HG03520 (cell line): ENCODE results near the gene KLHDC7B.
"Not testable (repeated sequence)": the region's sequence is repeated elsewhere in the genome, so short reads cannot be mapped to it uniquely, and the experiment has no call there.

Experiments
- ATAC-seq: cut with Tn5 transposase; IDR thresholded peaks from one replicate; pipeline ENCODE4 v1.9.1; 2021; ENCODE audit warnings: mild to moderate bottlenecking, moderate library complexity; ENCODE audit not compliant: unreplicated experiment

Gene KLHDC7B

DNA sequence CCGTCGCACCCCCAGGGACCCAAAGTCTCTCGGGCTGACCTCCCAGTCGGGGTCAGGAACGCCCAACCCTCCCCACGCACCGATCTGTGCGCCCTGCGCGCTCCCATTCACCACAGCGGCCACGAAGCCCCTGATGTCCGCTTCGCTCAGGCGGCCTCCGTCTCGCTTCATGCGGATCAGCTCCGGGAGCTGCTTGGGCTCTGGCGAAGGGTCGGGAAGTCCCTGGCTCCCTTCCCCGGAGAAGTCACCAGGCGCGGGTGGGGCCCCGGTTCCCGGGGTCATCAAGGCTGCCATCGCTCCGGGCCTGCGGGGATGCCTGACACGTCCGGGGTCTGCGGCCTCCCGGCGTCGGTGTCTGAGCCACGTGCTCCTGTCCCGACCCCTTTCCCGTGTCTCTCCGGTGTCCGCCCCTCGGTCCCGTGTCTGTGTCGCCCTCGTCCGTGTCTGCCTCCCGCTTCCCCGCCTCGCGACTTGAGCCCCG lies 16.2 kb upstream of the KLHDC7B start:
- no peak for ATAC-seq

DNA sequence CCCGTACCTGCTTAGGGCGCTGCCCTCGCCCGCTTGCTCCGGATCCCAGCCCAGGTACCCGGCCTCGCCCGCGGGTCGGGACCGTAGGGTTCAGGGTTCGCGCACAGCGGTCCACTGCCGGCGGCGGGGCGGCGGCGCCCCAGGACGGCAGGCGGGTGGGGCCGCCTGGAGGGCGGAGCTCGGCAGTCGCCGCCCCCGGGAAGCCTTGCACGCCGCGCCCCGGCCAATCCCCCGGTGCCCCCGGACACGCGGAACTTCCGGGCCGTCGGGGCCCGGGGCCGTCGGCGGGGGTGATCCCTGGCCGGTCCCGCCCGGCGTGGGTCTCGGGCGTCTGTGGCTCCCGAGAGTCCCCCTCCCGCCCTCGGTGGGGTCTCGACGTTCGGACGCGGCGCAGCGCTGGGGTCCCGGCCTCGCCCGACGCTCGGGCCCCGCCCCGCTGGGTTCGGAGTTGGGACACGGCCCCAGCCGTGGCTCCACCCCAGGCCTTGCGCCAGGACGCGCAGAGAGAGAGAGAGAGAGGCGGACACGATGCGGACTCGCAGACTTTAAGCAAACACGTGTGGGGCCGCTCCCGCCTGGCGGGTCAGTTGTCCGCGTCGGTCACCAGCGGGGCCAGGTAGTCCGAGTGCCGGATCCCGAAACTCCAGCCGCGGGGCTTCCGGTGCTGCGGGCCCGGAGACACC lies 15.7 kb upstream of the KLHDC7B start, which contains the start of gene TYMP:
Gene TYMP (minus strand): TSS at position 116 of the 683 bp plus-strand sequence. CDS start 303 bp downstream, outside the sequence.
- no peak for ATAC-seq

DNA sequence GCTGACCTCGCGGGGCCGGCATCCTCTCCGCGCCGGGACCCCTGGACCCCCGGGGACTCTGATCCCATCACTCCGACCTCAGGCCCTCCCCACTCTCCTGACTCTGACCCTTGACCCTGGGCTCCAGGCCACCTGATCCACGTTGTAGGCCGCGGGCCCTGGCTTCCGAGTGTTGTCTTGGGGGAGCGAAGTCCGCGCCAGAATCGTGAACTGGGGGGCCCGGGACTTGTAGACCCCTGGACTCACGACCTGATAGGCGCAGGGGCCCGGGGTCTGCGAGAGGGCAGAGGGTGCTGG lies 15.2 kb upstream of the KLHDC7B start:
- ATAC-seq = no peak

DNA sequence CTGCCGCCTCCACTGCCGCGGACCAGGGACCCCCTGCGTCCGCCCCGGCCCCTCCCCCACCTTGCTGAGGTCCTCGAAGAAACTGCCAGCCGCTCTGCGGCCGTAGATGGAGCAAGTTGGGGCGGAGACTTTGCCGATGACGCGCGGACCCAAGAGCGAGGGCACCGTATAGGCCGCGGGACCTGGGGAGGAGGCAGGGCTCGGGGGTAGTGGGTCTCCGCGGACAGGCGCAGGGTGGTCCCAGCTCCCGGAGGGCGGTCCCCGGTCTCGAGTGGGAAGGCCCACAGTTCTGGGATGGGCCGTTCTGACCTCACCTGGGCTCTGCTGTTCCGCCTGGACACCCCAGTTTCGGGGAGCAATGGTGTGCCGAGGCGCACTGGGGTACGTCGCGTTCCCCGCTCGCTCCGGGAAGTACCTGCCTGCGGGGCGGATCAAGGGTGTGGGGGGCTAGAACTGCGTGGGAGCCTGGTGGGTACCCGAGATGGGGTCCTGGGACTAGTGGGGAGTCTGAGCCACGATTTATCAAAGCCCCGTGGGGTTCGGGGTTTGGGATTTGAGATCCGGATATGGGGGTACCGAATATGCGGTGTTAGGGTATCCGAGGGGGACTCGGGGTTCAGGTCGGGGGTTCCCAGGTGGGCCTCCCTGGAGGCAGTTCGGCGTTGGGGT lies 14.7 kb upstream of the KLHDC7B start:
- ATAC-seq = no peak

DNA sequence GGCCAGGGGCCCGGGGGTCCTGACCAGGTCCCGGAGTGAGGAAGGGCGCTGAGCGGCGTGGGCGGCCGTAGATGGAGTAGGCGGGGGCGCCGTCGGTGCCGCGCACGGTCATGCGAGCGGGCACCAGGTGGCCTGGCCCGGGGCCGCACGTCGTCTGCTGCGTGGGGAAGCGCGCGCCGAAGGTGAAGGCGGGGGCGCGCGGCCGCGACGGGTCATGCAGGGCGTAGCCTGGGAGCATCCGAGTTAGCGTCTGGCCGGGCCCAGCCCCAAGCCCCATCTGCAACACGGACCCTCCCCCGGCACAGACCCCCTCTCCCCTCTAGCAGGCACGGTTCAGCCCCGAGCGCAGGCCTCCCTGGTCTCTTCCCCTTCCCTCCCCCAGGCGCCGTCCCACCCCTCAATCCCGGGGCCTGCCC lies 14.1 kb upstream of the KLHDC7B start:
- no peak for ATAC-seq

DNA sequence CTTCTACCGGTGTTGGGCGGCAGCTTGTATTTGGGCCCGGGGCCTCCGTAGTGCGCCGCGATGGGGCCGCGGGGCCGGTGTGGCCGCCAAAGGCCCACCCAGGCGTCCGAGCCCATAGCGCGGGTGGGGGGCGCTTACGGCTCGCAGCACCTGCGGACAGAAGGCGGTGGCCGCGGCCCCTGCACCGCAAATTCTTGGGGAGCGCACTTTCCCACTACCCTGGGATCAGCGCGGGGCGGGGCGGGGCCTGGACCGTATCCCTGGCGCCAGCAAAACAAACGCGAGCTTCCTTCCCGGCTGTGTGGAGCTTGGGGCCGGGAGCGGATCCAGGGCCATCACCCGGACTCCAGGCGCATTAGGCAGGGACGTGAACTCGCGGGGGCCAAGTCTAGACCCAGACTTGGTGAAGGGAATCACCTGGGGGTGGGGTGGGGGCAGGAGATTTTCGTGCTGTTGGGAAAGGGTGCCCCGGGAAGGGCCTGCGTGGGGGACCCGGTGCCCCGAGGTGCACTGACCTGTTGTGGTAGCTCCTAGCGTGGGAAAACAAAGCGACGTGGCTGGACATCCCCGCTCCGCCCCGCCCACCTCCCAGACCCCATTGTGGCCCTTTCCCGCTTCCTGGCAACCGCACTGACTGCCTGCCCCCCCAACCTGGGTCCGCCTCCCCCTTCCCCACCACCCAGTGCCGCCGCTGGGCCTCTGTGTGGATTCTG lies 13.6 kb upstream of the KLHDC7B start:
- ATAC-seq = no peak

DNA sequence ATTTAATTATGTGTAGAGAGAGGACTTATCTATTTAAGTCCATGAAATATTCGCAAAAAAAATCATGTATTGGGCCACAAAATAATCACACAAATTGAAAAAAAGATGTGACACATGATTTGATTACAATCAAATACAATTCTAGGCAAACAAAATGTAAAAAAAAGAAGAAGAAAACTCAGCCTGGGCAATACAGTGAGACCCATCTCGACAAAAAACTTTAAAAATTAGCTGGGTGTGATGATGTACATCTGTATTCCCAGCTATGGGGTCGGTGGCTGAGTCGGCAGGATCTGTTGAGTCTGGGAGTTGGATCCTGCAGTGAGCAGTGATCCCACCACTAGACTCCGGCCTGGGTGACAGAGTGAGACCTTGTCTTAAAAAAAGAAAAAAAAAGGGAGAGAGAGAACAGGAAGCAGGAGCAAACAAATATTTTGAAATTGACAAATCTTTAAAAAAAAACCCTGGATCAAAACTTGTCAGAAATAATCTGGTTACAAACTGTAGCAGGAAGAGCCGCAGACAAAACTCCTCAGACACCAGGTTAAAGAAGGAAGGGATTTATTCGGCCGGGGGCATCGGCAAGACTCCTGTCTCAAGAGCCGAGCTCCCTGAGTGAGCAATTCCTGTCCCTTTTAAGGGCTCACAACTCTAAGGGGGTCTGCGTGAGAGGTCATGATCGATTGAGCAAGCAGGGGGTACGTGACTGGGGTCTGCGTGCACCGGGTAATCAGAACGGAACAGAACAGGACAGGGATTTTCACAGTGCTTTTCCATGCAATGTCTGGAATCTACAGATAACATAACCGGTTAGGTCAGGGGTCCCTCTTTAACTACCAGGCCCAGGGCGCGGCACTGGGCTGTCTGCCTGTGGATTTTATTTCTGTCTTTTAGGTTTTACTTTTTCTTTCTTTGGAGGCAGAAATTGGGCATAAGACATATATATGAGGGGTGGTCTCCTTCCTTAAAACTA lies 12.6 kb upstream of the KLHDC7B start:
- ATAC-seq = no peak

DNA sequence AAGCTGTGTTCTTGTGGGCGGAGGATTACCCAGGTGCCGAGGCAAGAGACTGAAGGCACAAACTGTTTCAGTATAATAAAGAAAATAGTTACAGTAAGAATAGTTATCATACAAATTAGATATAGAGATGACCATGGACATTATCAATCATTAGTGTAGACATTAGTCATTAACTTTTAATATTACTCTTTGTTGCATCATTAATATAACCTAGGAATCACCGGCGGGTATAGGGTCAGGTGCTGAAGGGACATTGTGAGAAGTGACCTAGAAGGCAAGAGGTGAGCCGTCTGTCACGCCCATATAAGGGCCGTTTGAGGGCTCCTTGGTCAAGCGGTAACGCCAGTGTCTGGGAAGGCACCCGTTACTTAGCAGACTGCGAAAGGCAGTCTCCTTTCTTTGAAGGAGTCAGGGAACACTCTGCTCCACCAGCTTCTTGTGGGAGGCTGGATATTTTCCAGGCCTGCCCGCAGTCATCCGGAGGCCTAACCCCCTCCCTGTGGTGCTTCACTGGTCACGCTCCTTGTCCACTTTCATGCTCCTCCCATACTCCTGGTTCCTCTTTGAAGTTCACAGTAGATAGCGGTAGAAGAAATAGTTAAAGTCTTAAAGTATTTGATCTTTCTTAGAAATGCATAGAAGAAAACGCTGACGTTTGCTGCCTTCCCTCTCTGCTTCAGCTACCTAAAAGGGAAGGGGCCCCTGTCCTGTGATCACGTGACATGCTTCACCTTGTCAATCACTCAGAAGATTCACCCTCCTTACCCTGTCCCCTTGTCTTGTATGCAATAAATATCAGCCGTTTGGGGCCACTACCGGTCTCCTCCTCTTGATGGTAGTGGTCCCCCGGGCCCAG lies 11.6 kb upstream of the KLHDC7B start:
- not testable (repeated sequence) for ATAC-seq

DNA sequence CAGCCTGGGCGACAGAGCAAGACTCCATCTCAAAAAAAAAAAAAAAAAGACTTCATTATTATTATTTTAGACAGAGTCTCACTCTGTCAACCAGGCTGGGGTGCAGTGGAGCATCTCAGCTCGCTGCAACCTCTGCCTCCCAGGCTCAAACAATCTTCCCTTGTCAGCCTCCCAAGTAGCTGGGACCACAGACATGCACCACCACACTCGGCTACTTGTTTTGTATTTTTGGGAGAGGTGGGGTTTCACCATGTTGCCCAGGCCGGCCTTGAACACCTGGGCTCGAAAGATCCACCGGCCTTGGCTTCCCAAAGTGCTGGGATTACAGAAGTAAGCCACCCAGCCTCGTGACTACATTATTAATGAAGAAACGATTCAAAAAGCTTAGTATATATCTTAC lies 10.6 kb upstream of the KLHDC7B start:
- no peak for ATAC-seq

DNA sequence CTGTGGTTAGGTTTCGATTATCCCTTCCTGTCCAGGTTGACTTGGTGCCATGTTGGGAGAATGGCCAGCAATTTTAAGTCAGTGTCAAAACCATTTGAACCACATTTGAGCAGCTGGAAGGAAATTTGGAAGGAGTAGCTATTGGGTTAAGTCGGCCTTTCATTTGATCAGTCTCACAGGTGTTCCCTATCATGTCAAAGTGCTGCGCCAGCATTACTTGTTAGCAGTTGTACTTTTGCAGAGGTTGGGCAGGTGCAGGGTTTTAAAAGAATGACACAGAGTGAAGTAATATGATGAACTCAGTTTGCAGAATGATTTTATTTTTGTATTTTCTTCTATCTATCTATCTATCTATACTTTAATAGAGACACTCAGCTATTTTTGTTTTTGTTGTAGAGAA lies 9.5 kb upstream of the KLHDC7B start:
- no peak for ATAC-seq

DNA sequence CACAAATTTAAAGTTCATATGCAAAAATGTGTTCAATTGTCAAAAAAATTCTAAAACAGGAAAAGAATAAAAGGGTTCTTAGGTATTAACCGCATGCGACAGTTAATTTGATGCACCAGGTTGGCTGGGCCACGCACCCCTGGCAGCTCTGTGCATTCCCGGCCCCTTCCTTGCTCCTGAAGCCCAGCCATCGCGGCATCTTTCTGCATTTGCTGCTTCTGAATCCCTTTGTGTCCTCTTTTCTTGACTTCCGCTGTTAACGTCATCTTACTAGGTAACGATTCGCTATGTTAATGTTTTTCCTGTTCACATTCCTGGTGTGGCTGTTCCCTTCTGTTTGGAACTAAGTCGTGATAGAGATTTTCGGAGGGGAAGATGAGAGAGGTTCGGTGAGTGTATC lies 7.9 kb upstream of the KLHDC7B start:
- no peak for ATAC-seq

DNA sequence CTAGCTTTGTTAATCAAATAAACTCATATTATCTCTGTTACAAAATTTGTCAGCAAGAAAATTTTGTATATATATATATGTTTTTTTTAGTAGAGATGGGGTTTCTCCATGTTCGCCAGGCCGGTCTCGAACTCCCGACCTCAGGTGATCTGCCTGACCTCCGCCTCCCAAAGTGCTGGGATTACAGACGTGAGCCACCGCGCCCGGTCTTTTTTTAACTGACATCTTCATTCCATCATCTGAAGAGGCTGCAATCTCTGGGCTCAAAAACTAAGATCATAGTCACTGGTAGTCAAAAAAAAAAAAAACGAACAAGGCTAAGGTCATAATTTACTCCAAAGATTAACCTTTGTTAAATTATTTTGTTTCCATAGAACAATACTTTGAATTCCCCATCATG lies 5.3 kb upstream of the KLHDC7B start:
- ATAC-seq = no peak

DNA sequence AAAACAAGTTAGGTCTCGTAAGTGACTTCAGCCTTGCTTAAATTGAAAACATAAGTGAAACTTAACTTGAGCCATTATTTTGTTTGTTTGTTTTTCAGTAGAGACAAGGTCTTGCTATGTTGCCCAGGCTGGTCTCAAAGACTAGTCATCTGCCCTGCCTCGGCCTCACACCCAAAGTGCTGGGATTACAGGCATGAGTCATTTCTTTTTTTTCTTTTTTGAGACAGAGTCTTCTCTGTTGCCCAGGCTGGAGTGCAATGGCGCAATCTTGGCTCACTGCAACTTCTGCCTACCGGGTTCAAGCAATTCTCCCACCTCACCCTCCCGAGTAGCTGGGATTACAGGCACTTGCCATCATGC lies 4.1 kb upstream of the KLHDC7B start:
- ATAC-seq = not testable (repeated sequence)

DNA sequence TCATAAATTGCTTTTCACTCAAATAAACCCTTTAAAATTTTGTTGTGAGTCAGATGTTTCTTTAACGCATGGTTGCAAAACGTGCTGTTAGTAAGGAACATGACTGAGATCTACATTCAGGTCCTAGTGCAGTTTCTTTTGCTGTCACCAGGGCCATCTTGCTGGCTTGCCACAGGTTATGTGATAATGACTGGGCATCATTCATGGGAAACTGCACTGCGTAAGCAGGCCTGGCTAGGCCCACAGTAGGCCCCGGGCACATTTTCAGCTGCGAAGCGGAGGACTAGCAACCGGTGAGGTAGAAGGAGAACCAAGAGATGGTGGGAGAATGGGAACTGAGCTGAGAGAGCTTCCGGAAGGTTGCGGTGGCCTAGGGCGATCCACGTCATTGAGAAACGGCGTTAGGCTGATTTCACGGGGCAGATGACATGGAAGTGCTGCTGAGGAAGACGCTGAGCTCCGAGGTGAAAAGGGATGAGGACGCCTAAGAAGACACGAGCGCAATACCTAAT lies 3.2 kb upstream of the KLHDC7B start:
- ATAC-seq = no peak

DNA sequence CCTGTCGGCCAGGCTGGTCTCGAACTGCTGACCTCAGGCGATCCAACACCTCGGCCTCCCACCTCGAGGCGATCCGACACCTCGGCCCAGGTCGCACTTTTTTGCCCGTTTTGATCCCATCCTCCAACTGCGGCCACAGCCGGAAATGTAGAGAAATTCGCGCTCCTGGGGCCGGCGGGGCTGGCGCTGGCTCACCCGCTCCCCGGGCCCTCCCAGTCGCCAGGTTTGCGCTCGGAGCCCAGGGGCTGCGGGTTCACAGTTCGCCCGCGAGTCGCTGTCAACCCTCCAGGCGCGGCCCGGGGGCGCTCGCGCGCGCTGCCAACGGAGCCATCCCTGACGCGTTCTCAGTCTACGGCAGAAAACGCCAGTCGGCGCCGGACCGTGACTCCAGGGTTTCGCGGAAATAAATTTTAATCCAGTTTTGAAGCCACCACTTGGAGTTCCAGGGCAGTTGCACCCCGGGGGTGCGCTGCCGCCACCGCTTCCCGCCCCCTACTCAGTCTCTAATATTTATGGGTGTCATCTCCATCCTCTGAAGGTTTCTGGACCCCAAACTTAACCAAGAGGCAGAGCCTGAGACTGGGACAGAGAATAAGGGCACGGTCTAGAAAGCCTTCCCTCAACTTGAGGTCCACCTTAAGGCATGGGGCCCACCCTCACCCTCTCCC lies 1.5 kb upstream of the KLHDC7B start:
- ATAC-seq = no peak

DNA sequence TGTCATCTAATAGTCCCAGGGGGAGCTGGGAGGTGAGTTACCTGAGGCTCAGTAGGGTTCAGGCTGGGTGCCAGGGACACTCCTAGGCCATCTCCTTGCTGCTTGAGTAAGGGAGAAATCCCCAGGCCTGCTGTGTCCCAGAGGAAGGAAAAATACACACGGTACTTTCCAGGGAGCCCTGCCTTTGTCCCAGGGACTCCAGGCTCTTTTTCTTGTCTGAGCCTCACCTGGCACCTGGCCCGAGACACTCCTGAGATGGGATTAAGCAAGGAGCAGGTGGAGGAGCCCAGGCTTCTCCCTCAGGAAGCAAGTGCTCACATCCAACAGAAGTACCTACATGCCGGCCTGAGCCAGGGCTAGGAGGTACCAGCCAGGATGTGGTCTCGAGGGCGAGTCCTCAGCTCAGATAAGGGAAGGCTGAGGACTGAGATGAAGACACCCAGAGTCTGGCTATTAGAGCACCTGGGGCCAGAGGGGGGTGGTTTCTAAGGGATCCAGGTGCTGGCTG lies 899 bp upstream of the KLHDC7B start:
- ATAC-seq = no peak

DNA sequence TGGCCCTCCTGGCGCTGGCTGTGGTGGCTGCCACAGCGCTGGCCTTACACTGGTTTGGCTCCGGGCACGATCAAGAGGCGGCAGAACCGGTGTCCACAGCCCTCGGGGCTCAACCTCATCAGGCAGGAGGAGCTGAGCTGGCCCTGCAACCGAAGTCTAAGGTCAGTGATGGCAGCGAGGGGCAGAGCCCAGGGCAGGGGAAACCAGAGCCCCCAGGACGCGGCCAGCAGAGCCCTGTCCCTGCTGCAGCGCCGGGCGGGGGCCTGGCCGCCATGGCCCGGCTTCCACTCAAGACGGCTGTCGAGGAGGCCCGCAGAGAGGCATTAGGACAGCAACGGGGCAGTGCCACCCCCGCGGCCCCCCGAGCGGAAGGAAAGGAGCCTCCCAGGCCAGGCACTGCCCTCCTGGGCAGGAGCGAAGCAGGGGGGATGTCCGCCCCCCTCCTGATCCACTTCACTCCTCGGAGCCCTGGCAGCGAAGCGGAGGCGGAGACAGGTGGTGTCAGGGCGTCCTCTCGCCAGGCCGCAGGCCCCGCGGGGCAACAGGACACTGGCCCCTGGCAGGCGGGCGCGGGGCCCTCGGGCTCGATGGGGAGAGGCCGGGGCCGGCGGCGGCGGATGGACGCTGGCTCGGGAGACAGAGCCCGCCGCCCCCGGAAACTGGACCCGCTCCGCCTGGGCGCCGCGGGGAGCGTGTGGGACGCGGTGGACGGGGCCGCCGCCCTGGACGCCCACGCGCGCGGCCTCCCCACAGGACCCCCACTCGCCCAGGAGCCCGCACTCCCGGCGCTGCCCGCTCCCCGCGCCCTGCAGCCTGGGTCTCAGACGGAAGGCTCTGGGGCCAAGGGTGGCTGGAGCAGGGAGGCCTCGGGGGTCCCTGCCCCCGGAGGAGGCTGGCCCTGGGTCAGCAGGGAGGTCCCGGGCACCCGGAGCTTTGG lies 895 bp downstream of the KLHDC7B start:
- ATAC-seq = no peak
